DOHH2 (cell line): ENCODE measurements around the gene TEX10.

Source experiments
- CTCF ChIP-seq: fragments of 200-600 bp; sonication (generic); IDR thresholded peaks from one replicate; pipeline ENCODE4 v1.5.1; 2014; ENCODE audit warnings: antibody characterized with exemption, mild to moderate bottlenecking, low read depth, low read length; ENCODE audit not compliant: poor library complexity, severe bottlenecking
- EZH2phosphoT487 ChIP-seq: fragments of 200-600 bp; sonication (generic); IDR thresholded peaks from 2 replicates; pipeline ENCODE4 v1.6.1; 2017; ENCODE audit warnings: borderline replicate concordance, mild to moderate bottlenecking, antibody characterized with exemption, low read length, moderate library complexity, mixed read lengths

GRCh38 chr9:100397529-100398266 lies 45.0 kb upstream of the TEX10 start:
- TF ChIP-seq CTCF (no peak), EZH2phosphoT487 (no peak)
